H9 (cell line): ENCODE data around the gene C1orf198. TPM values are rescaled to one million over a fixed set of nuclear protein-coding genes. Genes with fewer than 3 reads are reported as not detected.

ENCODE experiments used
- DNase-seq: peaks from one replicate; pipeline ENCODE4 v3.0.0-alpha.2; 2017
- H2AFZ ChIP-seq: one replicate; pipeline ENCODE4 v1.6.1; 2013; ENCODE audit warnings: mild to moderate bottlenecking, low read length, control low read depth, moderate library complexity
- H2AK5ac ChIP-seq: 2 replicates; pipeline ENCODE4 v1.6.1; 2013; ENCODE audit warnings: low read length, control low read depth, mixed read lengths; ENCODE audit not compliant: insufficient read length
- H2BK120ac ChIP-seq: one replicate; pipeline ENCODE4 v1.6.1; 2013; ENCODE audit warnings: low read depth, mild to moderate bottlenecking, low read length, control low read depth, inconsistent platforms; ENCODE audit not compliant: poor library complexity, severe bottlenecking
- H2BK12ac ChIP-seq: 2 replicates; pipeline ENCODE4 v1.6.1; 2013; ENCODE audit warnings: low read length, control low read depth, mixed read lengths, low read depth; ENCODE audit not compliant: insufficient read length
- H2BK15ac ChIP-seq: 2 replicates; pipeline ENCODE4 v1.6.1; 2013; ENCODE audit warnings: low read depth, low read length, control low read depth
- H2BK20ac ChIP-seq: one replicate; pipeline ENCODE4 v1.6.1; 2013; ENCODE audit warnings: low read depth, mild to moderate bottlenecking, low read length, control low read depth, inconsistent platforms; ENCODE audit not compliant: poor library complexity, severe bottlenecking
- H2BK5ac ChIP-seq: 2 replicates; pipeline ENCODE4 v1.6.1; 2013; ENCODE audit warnings: low read length, control low read depth, mixed read lengths; ENCODE audit not compliant: insufficient read length
- H3K14ac ChIP-seq: 2 replicates; pipeline ENCODE4 v1.6.1; 2013; ENCODE audit warnings: low read length, control low read depth; ENCODE audit not compliant: insufficient read depth
- H3K18ac ChIP-seq: 2 replicates; pipeline ENCODE4 v1.6.1; 2013; ENCODE audit warnings: low read depth, mild to moderate bottlenecking, mixed read lengths, low read length, control low read depth; ENCODE audit not compliant: insufficient read length
- H3K23ac ChIP-seq: 2 replicates; pipeline ENCODE4 v1.6.1; 2013; ENCODE audit warnings: low read length, control low read depth, mixed read lengths, low read depth; ENCODE audit not compliant: insufficient read length
- H3K23me2 ChIP-seq: 2 replicates; pipeline ENCODE4 v1.6.1; 2013; ENCODE audit warnings: low read depth, mild to moderate bottlenecking, mixed read lengths, low read length, control low read depth; ENCODE audit not compliant: insufficient read length, poor library complexity, severe bottlenecking
- H3K27ac ChIP-seq: 2 replicates; pipeline ENCODE4 v1.5.1; 2013; ENCODE audit warnings: low read length, control low read depth, mixed read lengths, low read depth; ENCODE audit not compliant: insufficient read length
- H3K27me3 ChIP-seq: 2 replicates; pipeline ENCODE4 v1.6.1; 2013; ENCODE audit warnings: low read length, control low read depth, inconsistent platforms; ENCODE audit not compliant: insufficient read depth
- H3K4ac ChIP-seq: 2 replicates; pipeline ENCODE4 v1.6.1; 2013; ENCODE audit warnings: low read depth, mild to moderate bottlenecking, control low read depth, inconsistent platforms, low read length, moderate library complexity
- H3K4me1 ChIP-seq: 2 replicates; pipeline ENCODE4 v1.6.1; 2013; ENCODE audit warnings: low read length, control low read depth, inconsistent platforms; ENCODE audit not compliant: insufficient read depth
- H3K4me2 ChIP-seq: 2 replicates; pipeline ENCODE4 v1.6.1; 2013; ENCODE audit warnings: low read length, control low read depth, mixed read lengths; ENCODE audit not compliant: insufficient read length, insufficient read depth
- H3K56ac ChIP-seq: 2 replicates; pipeline ENCODE4 v1.6.1; 2013; ENCODE audit warnings: low read depth, mild to moderate bottlenecking, mixed read lengths, low read length, control low read depth; ENCODE audit not compliant: insufficient read length
- H3K79me1 ChIP-seq: 2 replicates; pipeline ENCODE4 v1.6.1; 2013; ENCODE audit warnings: low read depth, mild to moderate bottlenecking, moderate library complexity, low read length, control low read depth, inconsistent platforms; ENCODE audit not compliant: insufficient read depth, poor library complexity, severe bottlenecking
- H3K79me2 ChIP-seq: 2 replicates; pipeline ENCODE4 v1.6.1; 2013; ENCODE audit warnings: low read length, control low read depth, inconsistent platforms; ENCODE audit not compliant: insufficient read depth
- H3K9ac ChIP-seq: 2 replicates; pipeline ENCODE4 v1.6.1; 2013; ENCODE audit warnings: low read length, control low read depth, mixed read lengths; ENCODE audit not compliant: insufficient read length; ENCODE audit errors: extremely low read depth
- H3K9me3 ChIP-seq: one replicate; pipeline ENCODE4 v1.6.1; 2013; ENCODE audit warnings: low read depth, low read length, inconsistent platforms; ENCODE audit not compliant: control insufficient read depth
- H3T11ph ChIP-seq: one replicate; pipeline ENCODE4 v1.6.1; 2013; ENCODE audit warnings: mild to moderate bottlenecking, low read length, control low read depth, inconsistent platforms
- H4K20me1 ChIP-seq: one replicate; pipeline ENCODE4 v1.6.1; 2013; ENCODE audit not compliant: control insufficient read depth, insufficient read length, insufficient read depth
- H4K5ac ChIP-seq: 2 replicates; pipeline ENCODE4 v1.6.1; 2013; ENCODE audit warnings: low read depth, mild to moderate bottlenecking, mixed read lengths, low read length, control low read depth; ENCODE audit not compliant: insufficient read length
- H4K8ac ChIP-seq: replicated peaks from 2 replicates; pipeline ENCODE4 v1.6.1; 2013; ENCODE audit warnings: low read length, control low read depth, mixed read lengths, low read depth; ENCODE audit not compliant: insufficient read length
- H4K91ac ChIP-seq: 2 replicates; pipeline ENCODE4 v1.6.1; 2013; ENCODE audit warnings: low read depth, mild to moderate bottlenecking, moderate library complexity, mixed read lengths, low read length, control low read depth; ENCODE audit not compliant: insufficient read length
- H3K27ac Mint-ChIP-seq, 3 experiments: 2 replicates in 2 of 3; 3 replicates in 1 of 3; pipeline ENCODE4 v1.8.0; 2020 to 2021; ENCODE audit warnings: mixed read lengths in 3 of 3, mild to moderate bottlenecking in 1 of 3, moderate library complexity in 1 of 3
- H3K27me3 Mint-ChIP-seq: 2 replicates; pipeline ENCODE4 v1.8.0; 2021; ENCODE audit warnings: low read depth, mild to moderate bottlenecking, moderate library complexity, mixed read lengths
- H3K36me3 Mint-ChIP-seq, 3 experiments: 2 replicates in 2 of 3; 3 replicates in 1 of 3; pipeline ENCODE4 v1.8.0; 2020 to 2021; ENCODE audit warnings: low read depth in 3 of 3, mixed read lengths in 3 of 3; ENCODE audit not compliant: insufficient read depth in 1 of 3
- H3K4me1 Mint-ChIP-seq, 2 experiments: 2 replicates each; pipeline ENCODE4 v1.8.0; 2020; ENCODE audit warnings: mixed read lengths in 2 of 2
- H3K4me3 Mint-ChIP-seq, 2 experiments: 2 replicates in 1 of 2; 3 replicates in 1 of 2; pipeline ENCODE4 v1.8.0; 2020 to 2021; ENCODE audit warnings: mild to moderate bottlenecking in 2 of 2, mixed read lengths in 2 of 2, moderate library complexity in 1 of 2
- H3K9me3 Mint-ChIP-seq, 2 experiments: 2 replicates in 1 of 2; 3 replicates in 1 of 2; pipeline ENCODE4 v1.8.0; 2020; ENCODE audit warnings: mild to moderate bottlenecking in 2 of 2, mixed read lengths in 2 of 2, moderate library complexity in 1 of 2
- CTCF ChIP-seq: fragments of 200-600 bp; sonication (generic); conservative IDR thresholded peaks from 3 replicates; pipeline ENCODE4 v1.8.0; 2021; ENCODE audit warnings: antibody characterized with exemption, mild to moderate bottlenecking
- WGBS: extraction: QIAGEN DNeasy Blood & Tissue Kit; methylation state at CpG from one replicate; pipeline ENCODE4 v1.1.7; 2013; ENCODE audit warnings: missing lambda C conversion rate, low lambda C conversion rate, mixed read lengths; ENCODE audit not compliant: insufficient read length; ENCODE audit errors: extremely low coverage; 5-methylcytosine and 5-hydroxymethylcytosine counted together
- total RNA-seq: library from RNA; stranded (reverse); gene quantifications from 2 replicates; pipeline ENCODE4 v1.2.1, GENCODE V29; 2021

The C1orf198 gene
- total RNA-seq, 1 experiment from 2014 or later = 28.9 TPM

DNA sequence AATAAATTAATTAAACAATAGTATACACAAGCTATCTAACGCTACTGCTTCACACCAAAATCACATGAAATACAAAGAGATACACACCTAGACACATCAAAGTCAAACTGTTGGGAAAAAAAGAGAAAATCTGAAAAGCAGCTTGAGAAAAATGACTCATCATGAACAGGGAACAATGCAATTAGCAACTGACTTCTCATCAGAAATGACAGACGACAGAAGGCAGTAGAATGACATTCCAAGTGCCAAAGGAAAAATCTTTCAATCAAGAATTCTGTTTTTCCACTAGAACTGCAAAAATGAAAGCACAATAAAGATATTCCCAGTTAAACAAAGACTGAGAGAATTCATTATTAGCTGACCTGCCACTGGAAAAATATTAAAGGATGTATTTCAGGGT lies 63.9 kb downstream of the C1orf198 start:
- Histone ChIP-seq H3K4ac (no peak overlapping the region), H2BK12ac (no peak overlapping the region), H3K23ac (no peak overlapping the region), H4K5ac (no peak overlapping the region), H3K9me3 (no peaks in the 10 kb centered on the region), H4K8ac (no peak overlapping the region), H2BK20ac (no peak overlapping the region), H3K4me1 (no peaks in the 10 kb centered on the region), H4K20me1 (no peaks in the 10 kb centered on the region), H3K23me2 (no peaks in the 10 kb centered on the region), H3K9ac (no peak overlapping the region), H3K14ac (no peak overlapping the region), H2BK15ac (no peak overlapping the region), H3T11ph (no peak overlapping the region), H2AK5ac (no peak overlapping the region), H2AFZ (no peak overlapping the region), H3K4me2 (no peak overlapping the region), H3K18ac (no peak overlapping the region), H3K27ac (no peak overlapping the region), H2BK5ac (no peak overlapping the region), H2BK120ac (no peak overlapping the region), H3K79me2 (no peaks in the 10 kb centered on the region), H4K91ac (no peak overlapping the region), H3K56ac (no peak overlapping the region), H3K27me3 (no peaks in the 10 kb centered on the region; the same call in 1 of the 2 replicates), H3K79me1 (no peaks in the 10 kb centered on the region)
- Mint-ChIP-seq H3K27me3 (peaks cover 82% of the 10 kb centered on the region), H3K9me3 (no peaks in the 10 kb centered on the region), H3K4me3 (no peak overlapping the region), H3K36me3 (no peaks in the 10 kb centered on the region), H3K27ac (no peak overlapping the region), H3K4me1 (0 out of 4 replicates have a peak, but pooled peaks cover 0 to 2% of the 10 kb centered on the region in 2 experiments)
- no peak for TF ChIP-seq CTCF
- no CpG with 5 or more reads among the region's 2 CpGs for WGBS
- DNase-seq = no peak
